GM12801 (cell line): ENCODE data around the gene NAT14.

Experiments
- TF ChIP-seq, protein P1 (sequence below): IDR thresholded peaks from one replicate; pipeline ENCODE4 v1.5.1; 2011; ENCODE audit warnings: control low read depth; ENCODE audit not compliant: insufficient read length; ENCODE audit errors: extremely low read depth

The NAT14 gene

DNA sequence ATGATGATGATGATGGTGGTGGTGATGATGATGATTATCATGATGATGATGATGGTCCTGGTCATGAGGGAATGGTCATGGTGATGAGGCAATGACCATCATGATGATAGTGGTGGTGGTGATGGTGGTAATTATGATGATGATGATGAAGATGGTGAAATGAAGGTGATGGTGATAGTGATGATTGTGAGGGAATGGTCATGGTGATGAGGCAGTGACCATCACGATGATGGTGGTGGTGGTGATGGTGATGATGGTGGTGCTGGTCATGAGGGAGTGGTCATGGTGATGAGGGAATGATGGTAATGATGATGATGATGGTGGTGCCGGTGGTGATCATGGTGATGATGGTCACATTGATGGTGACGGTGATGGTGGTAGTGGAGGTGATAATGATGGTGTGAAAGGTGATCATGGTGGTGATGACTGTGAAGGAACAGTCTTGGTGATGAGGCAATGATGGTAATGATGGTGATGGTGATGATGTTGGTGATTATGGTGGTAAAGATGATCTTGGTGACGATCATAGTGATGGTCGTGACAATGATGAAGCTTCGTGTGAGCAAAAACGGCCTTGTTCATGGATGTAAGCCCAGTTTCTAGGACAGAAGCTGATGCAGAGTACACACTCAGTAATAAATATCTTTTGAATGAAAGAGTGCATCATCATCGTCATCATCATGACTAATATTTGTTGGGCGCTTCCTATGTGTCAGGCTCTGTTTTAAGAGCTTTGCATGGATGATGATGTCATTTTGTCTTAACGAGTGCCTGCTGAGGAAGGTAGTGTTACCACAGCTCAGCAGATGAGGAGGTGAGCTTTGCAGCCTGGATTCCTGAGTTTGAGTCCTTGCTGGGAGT is 34.7 kb downstream of the NAT14 start:
- TF ChIP-seq, protein P1, sequence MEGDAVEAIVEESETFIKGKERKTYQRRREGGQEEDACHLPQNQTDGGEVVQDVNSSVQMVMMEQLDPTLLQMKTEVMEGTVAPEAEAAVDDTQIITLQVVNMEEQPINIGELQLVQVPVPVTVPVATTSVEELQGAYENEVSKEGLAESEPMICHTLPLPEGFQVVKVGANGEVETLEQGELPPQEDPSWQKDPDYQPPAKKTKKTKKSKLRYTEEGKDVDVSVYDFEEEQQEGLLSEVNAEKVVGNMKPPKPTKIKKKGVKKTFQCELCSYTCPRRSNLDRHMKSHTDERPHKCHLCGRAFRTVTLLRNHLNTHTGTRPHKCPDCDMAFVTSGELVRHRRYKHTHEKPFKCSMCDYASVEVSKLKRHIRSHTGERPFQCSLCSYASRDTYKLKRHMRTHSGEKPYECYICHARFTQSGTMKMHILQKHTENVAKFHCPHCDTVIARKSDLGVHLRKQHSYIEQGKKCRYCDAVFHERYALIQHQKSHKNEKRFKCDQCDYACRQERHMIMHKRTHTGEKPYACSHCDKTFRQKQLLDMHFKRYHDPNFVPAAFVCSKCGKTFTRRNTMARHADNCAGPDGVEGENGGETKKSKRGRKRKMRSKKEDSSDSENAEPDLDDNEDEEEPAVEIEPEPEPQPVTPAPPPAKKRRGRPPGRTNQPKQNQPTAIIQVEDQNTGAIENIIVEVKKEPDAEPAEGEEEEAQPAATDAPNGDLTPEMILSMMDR, result no peak

- TF ChIP-seq, protein P1, result no peak
Observed at GRCh38 chr19:55520691-55521292, 35.8 kb downstream of the NAT14 start.

GRCh38 chr19:55525289-55526101 is 40.5 kb downstream of the NAT14 start:
- TF ChIP-seq, protein P1, result no peak

DNA sequence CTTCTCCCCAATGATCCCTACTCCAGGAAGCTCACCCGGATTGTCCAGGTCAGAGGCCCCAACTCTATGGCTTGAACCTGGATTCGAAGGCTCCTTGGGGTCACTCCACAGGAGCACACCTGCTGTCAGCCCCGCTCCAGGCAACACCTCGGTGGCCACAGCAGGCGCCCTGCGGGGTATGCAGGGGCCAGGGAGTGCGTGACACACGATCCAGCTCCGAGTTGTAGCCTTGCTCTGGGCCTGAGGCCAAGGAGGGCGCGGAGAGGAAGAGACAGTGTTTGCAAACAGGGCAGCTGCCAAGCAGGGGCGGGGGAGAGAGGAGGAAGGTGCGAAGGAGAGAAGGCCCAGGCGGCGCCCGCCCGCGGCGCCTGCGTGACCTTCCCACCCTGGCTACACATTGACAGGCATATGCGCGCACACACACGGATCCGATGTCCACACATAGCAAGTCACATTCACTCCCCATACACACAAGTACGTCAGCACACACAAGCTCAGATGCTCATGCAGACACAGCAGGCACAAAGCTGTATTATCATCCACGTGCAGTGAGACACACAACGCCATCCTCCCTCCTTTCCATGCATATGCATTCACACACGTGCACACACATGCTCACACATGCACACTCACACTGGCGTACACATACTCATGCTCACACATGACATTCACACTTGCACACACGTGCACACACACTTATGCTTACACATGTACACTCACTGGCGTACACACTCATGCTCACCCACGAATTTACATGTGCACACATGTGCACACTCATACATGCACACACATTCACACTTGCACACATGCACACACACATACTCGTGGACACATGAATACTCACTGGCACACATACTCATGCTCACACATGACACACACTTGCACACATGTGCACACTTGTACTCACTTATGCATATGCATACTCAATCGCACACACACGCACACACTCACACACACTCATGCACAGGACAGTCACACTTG is 41.5 kb downstream of the NAT14 start:
- TF ChIP-seq, protein P1, result no peak

GRCh38 chr19:55527197-55528029 is 42.4 kb downstream of the NAT14 start:
- TF ChIP-seq, protein P1, result no peak

DNA sequence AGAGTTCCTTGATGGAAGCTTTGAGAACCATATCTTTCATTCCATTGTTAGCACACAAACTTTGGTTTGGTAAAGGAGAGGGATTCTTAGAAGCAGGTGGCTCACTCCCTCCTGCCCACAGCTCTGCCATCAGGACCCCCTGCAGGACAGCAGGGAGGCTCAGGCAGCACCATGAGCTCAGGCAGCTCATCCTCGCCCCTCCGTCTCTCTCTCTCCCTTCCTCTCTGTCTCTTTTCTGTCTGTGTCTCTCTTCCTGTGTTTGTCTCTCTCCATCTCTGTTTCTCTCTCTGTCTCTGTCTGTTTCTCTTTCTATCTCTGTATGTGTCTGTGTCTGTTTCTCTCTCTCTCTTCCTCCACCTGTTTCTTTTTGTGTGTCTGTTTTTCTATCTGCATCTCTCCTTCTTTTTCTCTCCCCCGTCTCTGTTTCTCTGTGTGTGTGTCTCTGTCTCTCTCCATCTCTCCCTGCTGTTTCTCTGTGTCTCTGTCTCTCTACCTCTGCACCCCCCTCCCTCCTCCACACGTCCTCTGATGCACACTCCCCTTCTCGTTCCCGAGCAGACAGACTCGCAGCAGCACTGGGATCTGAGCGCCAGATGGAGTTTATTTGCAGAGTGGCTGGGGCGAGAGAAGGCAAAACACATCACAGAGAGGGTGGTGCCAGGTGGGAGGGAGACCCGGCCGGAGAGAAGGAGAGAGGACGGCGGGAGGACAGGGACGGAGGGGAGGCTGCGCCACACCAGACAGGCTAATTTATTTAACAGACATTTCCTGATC is 43.2 kb downstream of the NAT14 start:
- TF ChIP-seq, protein P1, result no peak
